Epithelial cell of esophagus (primary cell): ENCODE data around the gene GSK3A.
A peak's percentile ranks its signal among the peaks of the same experiment; 100 is the strongest.

ENCODE experiments used
- DNase-seq: peaks from one replicate; pipeline ENCODE4 v3.0.0; 2010; ENCODE audit warnings: low read depth
- H3K4me3 ChIP-seq: 2 replicates; pipeline ENCODE4 v1.5.1; 2011; ENCODE audit warnings: mild to moderate bottlenecking, low read length, control low read depth
- CTCF ChIP-seq: IDR thresholded peaks from 2 replicates; pipeline ENCODE4 v1.5.1; 2011; ENCODE audit warnings: low read depth, mild to moderate bottlenecking, low read length, control low read depth, inconsistent platforms; ENCODE audit not compliant: insufficient read depth; ENCODE audit errors: missing control alignments

GSK3A gene

GRCh38 chr19:42196011-42197001 lies 46.1 kb downstream of the GSK3A start:
- no peak for DNase-seq
- no peak for TF ChIP-seq CTCF
- H3K4me3 ChIP-seq = no peak overlapping the region

- no peak overlapping the region for H3K4me3 ChIP-seq
- no peak for TF ChIP-seq CTCF
- DNase-seq = no peak
Measured at GRCh38 chr19:42193706-42194105, 48.7 kb downstream of the GSK3A start.

GRCh38 chr19:42193294-42193693 lies 49.1 kb downstream of the GSK3A start:
- no peak overlapping the region for H3K4me3 ChIP-seq
- TF ChIP-seq CTCF = no peak
- DNase-seq = no peak

GRCh38 chr19:42191855-42192254 lies 50.5 kb downstream of the GSK3A start:
- peak; percentile 98 for DNase-seq
- TF ChIP-seq CTCF = no peak
- no peak overlapping the region for H3K4me3 ChIP-seq

- TF ChIP-seq CTCF = no peak
- no peak overlapping the region for H3K4me3 ChIP-seq
- DNase-seq = no peak
Measured at GRCh38 chr19:42191330-42191729, 51.1 kb downstream of the GSK3A start.

GRCh38 chr19:42189133-42189532 lies 53.3 kb downstream of the GSK3A start:
- H3K4me3 ChIP-seq = no peak overlapping the region
- DNase-seq = no peak
- no peak for TF ChIP-seq CTCF

GRCh38 chr19:42188665-42189064 lies 53.7 kb downstream of the GSK3A start:
- H3K4me3 ChIP-seq = no peak overlapping the region
- DNase-seq = no peak
- TF ChIP-seq CTCF = no peak
